Activated T-helper 9 cell treated with anti-CD3 and anti-CD28 coated beads, Interleukin-2, amount 50 U/mL, for 16 hours (primary cell): ENCODE results near the gene STX12.
"Not testable (repeated sequence)": the region's sequence is repeated elsewhere in the genome, so short reads cannot be mapped to it uniquely, and the experiment has no call there.

Experiments
- DNase-seq: peaks from one replicate; pipeline ENCODE4 v3.0.0-alpha.2; 2020; ENCODE audit warnings: low read depth

The STX12 gene

DNA sequence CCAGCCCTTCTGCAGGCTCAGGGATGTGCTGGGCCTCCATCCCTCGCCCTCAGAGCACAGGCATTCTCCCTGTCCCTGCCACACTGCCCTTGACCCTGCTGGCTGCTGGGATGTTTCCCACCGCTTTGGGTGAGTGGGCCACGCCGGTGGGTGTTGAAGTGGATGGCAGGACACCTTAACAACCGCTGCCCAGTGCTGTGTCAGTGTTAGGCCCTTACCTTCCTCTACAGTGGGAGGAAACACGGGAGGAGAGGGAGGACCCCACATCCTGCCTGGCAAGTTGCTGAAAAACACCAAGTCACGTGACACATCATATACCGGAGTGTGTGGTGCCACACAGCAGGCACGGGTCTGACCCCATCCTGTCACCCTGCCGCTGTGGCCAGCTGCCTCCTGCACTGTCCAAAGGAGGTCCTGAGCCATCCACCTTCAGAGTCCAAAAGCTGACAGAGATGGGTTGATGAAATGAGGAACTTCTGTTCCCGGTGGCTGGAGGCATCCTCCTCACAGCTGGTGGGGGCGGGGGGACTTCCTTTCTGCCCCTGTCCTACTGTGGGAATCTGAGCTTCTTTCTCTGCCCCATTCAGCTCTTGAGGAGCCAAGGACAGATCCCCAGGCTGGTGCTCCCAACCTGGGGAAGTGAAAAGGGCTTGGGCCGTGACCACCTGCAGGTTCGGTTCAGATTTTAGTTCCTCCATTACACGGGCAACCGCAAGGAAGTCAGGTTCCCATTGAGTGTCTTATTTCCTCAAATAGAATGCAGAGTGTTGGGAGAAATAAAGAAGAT, 96.1 kb downstream of the STX12 start:
- peak; percentile 25 for DNase-seq

GRCh38 chr1:27869719-27870085, 96.7 kb downstream of the STX12 start:
- no peak for DNase-seq

- not testable (repeated sequence) for DNase-seq
These were observed 98.1 kb downstream of the STX12 start for GRCh38 chr1:27871076-27871475.

DNA sequence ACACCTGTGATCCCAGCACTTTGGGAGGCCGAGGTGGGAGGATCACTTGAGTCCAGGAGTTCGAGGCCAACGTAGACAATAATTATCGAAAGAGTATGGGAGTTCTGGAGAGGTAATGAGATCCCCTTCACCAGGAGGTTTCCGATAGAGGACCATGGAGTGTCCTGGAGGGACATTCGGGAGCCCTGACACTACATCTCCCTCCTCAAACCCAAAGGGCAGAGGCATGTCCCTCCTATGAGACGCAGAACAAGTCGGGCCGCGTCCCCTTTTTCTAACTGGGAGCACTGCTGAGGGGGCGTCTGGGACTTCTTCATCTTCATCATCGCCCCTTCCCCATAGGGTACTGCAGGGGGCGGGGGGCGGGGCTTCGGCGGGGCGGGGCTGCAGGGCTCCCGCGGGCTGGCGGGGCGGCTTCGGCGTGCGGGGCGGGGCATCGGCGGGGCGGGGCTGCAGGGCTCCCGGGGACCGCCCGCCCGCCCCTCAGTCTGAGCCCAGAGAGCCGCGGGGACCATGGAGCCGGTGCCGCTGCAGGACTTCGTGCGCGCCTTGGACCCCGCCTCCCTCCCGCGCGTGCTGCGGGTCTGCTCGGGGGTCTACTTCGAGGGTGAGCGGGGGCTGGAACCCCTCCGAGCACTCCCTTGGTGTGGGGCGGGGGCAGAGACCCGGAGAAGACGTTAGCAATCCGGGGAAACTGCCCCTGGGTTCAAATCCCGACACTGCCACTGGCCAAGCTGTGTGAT, 99.2 kb downstream of the STX12 start, which contains the start of gene THEMIS2:
Gene THEMIS2, plus strand, starts transcription at position 486 of the 743 bp plus-strand sequence. Its CDS starts 28 bp downstream, at position 514.
- DNase-seq = peak; percentile 73

GRCh38 chr1:27872802-27873551, 100.0 kb downstream of the STX12 start:
- DNase-seq = no peak

GRCh38 chr1:27873671-27874384, 100.8 kb downstream of the STX12 start:
- no peak for DNase-seq
